Activated B cell treated with CpG ODN at 0.5 μM for 24 hours (primary cell): ENCODE data around the gene C22orf23. TPM values are rescaled to one million over a fixed set of nuclear protein-coding genes. Genes with fewer than 3 reads are reported as not detected.

Source experiments
- ATAC-seq: fragments of 200-7000 bp; cut with Tn5 transposase; one replicate; pipeline ENCODE4 v1.10.0; 2021; ENCODE audit warnings: low read depth, mild to moderate bottlenecking, moderate library complexity
- CTCF ChIA-PET: fragments of 350-600 bp; sonication (Branson Sonifier 250); formaldehyde crosslinking; loops from one replicate; lab custom pipeline; 2021; ENCODE audit warnings: antibody characterized with exemption; lab: Charles Lee
- POLR2A ChIA-PET: fragments of 350-600 bp; sonication (Branson Sonifier 250); formaldehyde crosslinking; loops from one replicate; lab custom pipeline; 2021; ENCODE audit warnings: antibody characterized with exemption; lab: Charles Lee
- DNase-seq: peaks from one replicate; pipeline ENCODE4 v3.0.0; 2022
- H3K27ac Mint-ChIP-seq: one replicate; pipeline ENCODE4 v1.8.0; 2020; ENCODE audit warnings: mixed read lengths
- H3K27me3 Mint-ChIP-seq: one replicate; pipeline ENCODE4 v1.8.0; 2021; ENCODE audit warnings: mixed read lengths
- H3K36me3 Mint-ChIP-seq: one replicate; pipeline ENCODE4 v1.8.0; 2021; ENCODE audit warnings: low read depth, mixed read lengths
- H3K4me1 Mint-ChIP-seq: one replicate; pipeline ENCODE4 v1.8.0; 2021; ENCODE audit warnings: mixed read lengths
- H3K4me3 Mint-ChIP-seq: one replicate; pipeline ENCODE4 v1.8.0; 2020; ENCODE audit warnings: mild to moderate bottlenecking, mixed read lengths
- H3K9me3 Mint-ChIP-seq: one replicate; pipeline ENCODE4 v1.8.0; 2020; ENCODE audit warnings: mixed read lengths
- intact Hi-C: fragments of 100-400 bp; cut with micrococcal nuclease; formaldehyde crosslinking; loops from one replicate; pipeline ENCODE4 v1.15.1; 2024
- total RNA-seq: library from RNA; stranded (reverse); gene quantifications from 2 replicates; pipeline ENCODE4 v1.2.3, GENCODE V29; 2022
- TF ChIP-seq, protein P1 (sequence below): fragments of 200-600 bp; IDR thresholded peaks from one replicate; pipeline ENCODE4 v1.8.0; 2022; ENCODE audit warnings: antibody characterized with exemption, mild to moderate bottlenecking

C22orf23 gene
- 0.16 TPM in 1 of 2 replicates, not detected in the other for total RNA-seq

DNA sequence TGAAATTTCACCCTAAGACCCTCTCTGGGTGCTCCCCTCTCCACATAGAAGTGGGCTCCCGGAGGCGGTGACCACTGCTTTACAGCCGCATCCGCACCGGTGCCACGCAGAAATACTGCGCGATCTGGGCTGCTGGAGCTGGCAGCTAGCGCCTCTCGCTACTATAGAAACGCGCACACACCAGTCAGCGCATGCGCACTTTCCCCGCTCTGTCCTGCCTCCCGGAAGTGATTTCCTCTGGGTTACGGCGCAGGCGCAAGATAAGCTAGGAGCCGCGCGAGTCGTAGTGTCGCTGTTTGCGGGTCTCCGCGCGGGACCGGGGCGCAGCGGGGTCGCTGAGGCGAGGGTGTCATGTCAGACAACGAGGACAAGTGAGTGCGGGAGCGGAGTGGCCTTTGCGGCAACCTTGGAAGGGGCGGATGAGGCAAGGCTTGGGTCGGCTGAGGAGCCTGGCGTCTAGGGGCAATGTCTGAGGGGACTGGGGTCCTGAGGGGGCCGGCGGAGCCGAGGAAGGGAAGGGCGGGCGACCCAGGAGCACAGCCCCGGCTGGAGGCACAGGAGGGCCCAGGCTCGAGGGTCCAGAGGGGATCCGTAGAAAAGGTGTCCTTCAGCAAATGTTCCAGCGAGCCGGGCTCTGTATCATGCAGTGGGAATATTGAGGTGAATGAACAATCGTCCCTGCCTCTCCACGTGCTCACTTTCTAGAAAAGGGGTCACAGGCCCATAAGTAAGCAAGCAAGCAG is at the start of gene C22orf23, which contains the start of gene POLR2F:
Gene C22orf23 (minus strand): TSS at position 165 of the 743 bp plus-strand sequence. CDS start 452 bp downstream, outside the sequence.
Gene POLR2F (plus strand): TSS at position 263 of the 743 bp plus-strand sequence. CDS start 89 bp downstream, at position 352.
- H3K9me3 Mint-ChIP-seq = no peaks in the 10 kb centered on the region
- DNase-seq = peak; percentile 89
- POLR2A ChIA-PET = interaction anchor here (0.6 to 1.5 kb wide), 7 partner anchors 12 to 1566 kb away, joined by 3 to 4 read pairs (median 3); partner anchors contain the start of genes ANKRD54, ATF4, MFNG and PDXP
- intact Hi-C loops = loop anchor here (1.0 to 5.0 kb wide), 4 partner anchors 19 to 346 kb away; partner anchors contain the start of genes ANKRD54, EIF3L and GGA1
- peaks cover 14% of the 10 kb centered on the region for H3K27me3 Mint-ChIP-seq
- peak within 1 kb of the TSS; percentile 95 for H3K27ac Mint-ChIP-seq
- peaks cover 27% of the 10 kb centered on the region for H3K36me3 Mint-ChIP-seq
- H3K4me3 Mint-ChIP-seq = peak within 1 kb of the TSS; percentile 100
- peaks cover 30% of the 10 kb centered on the region for H3K4me1 Mint-ChIP-seq
- CTCF ChIA-PET = interaction anchor here (0.8 to 2.3 kb wide), 2 partner anchors 135 to 295 kb away, joined by 3 to 10 read pairs; partner anchors contain the start of gene PDXP
- TF ChIP-seq, protein P1, sequence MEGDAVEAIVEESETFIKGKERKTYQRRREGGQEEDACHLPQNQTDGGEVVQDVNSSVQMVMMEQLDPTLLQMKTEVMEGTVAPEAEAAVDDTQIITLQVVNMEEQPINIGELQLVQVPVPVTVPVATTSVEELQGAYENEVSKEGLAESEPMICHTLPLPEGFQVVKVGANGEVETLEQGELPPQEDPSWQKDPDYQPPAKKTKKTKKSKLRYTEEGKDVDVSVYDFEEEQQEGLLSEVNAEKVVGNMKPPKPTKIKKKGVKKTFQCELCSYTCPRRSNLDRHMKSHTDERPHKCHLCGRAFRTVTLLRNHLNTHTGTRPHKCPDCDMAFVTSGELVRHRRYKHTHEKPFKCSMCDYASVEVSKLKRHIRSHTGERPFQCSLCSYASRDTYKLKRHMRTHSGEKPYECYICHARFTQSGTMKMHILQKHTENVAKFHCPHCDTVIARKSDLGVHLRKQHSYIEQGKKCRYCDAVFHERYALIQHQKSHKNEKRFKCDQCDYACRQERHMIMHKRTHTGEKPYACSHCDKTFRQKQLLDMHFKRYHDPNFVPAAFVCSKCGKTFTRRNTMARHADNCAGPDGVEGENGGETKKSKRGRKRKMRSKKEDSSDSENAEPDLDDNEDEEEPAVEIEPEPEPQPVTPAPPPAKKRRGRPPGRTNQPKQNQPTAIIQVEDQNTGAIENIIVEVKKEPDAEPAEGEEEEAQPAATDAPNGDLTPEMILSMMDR = no peak
- peak; percentile 93 for ATAC-seq

DNA sequence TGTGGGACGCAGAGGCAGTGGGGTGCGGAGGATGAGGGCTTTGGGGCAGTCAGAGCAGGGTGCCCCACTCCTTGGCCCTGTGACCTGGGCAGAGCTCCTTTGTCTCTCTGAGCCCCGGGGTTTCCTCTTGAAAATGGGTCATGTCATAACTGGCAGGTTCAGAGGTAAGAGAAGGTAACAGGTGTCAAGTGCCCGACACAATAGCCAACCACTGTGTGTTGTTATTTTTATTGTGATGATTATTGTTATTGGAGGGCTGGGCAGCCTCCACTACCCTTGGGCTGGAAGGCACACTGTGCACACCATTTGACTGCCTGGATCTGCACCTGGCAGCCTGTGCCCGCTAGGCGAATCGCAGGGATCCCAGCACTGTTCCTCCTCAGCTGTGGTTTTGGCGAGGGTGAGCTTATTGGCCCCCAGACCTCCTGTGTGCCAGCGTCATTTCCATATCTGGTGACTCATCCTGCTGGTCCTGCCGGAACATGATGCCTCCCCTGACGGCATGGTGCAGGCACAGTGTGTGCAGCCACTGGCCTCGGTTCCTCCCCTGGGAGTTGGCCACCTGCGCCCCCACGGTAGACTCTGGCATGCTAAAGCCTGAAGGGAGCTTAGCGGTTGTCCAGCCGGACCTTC is 46.4 kb upstream of the C22orf23 start:
- POLR2A ChIA-PET = no interaction called here
- DNase-seq = no peak
- Mint-ChIP-seq H3K9me3 (no peaks in the 10 kb centered on the region), H3K4me3 (no peak overlapping the region), H3K4me1 (peaks cover 25% of the 10 kb centered on the region), H3K36me3 (no peaks in the 10 kb centered on the region), H3K27me3 (no peaks in the 10 kb centered on the region), H3K27ac (no peak overlapping the region)
- peak; percentile 64 for ATAC-seq
- CTCF ChIA-PET = no interaction called here
- TF ChIP-seq, protein P1 = no peak
- intact Hi-C loops = no loop called here

DNA sequence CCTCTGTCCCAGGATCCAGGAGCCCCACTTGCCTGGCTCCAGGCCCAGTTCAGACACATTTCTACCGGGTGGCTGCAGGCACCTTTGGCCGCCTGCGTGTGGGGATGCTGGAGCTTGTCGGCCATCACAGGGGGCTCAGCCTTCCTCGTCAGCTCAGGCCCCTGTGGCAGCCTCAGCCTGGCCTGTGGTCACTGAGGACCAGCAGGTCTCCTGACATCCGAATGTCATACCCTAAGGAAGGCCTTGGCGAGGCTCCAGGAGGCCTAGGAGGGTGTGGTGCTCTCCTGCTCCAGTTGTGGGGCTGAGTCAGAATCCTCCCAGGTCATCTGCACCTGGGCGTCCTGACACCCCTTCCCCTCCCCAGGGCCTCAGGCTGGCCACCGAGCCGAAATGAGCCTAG is 45.8 kb upstream of the C22orf23 start:
- ATAC-seq = no peak
- Mint-ChIP-seq H3K4me3 (no peak overlapping the region), H3K27me3 (no peaks in the 10 kb centered on the region), H3K27ac (no peak overlapping the region), H3K36me3 (no peaks in the 10 kb centered on the region), H3K4me1 (peaks cover 25% of the 10 kb centered on the region), H3K9me3 (no peaks in the 10 kb centered on the region)
- ChIA-PET POLR2A (no interaction called here), CTCF (no interaction called here)
- DNase-seq = no peak
- TF ChIP-seq, protein P1 = no peak
- intact Hi-C loops = no loop called here

DNA sequence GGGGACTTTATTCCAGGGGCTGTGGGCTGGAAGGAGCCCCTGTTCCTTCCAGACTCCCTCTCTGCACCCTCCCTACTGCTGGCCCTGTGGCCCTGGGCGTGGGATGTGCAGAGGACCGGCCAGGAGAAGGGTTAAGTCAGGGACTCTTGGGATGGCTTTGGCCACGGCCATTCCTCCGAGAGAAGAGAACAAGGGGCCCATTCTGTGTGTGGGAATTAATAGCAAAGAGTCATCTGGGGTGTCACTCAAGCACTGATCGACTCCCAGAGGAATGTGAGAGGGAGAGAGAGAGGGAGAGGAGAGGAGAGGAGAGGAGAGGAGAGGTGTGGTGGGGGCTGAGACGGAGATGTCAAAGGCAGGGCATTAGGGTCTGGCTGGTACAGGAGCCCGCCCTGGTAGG is 45.1 kb upstream of the C22orf23 start:
- Mint-ChIP-seq H3K27me3 (no peaks in the 10 kb centered on the region), H3K9me3 (no peaks in the 10 kb centered on the region), H3K4me1 (peaks cover 27% of the 10 kb centered on the region), H3K36me3 (no peaks in the 10 kb centered on the region), H3K27ac (no peak overlapping the region), H3K4me3 (no peak overlapping the region)
- TF ChIP-seq, protein P1 = no peak
- DNase-seq (no peak), ATAC-seq (no peak)
- ChIA-PET POLR2A (no interaction called here), CTCF (no interaction called here)
- intact Hi-C loops = no loop called here
